Measurements from ENCODE around the gene SAFB2. TPM values are rescaled to one million over a fixed set of nuclear protein-coding genes. Genes with fewer than 3 reads are reported as not detected.
A peak's percentile ranks its signal among the peaks of the same experiment; 100 is the strongest.

SAFB2 gene
- polyA plus RNA-seq, 2 donors, result 27.5 to 43.7 TPM

- Histone ChIP-seq H3K4me3 (ENCODE audit: low read depth in 1 of 2, low read length in 2 of 2) (no peak overlapping the region), H3K9me3 (ENCODE audit: control insufficient read depth in 2 of 2, insufficient read depth in 1 of 2, low read depth in 1 of 2, low read length in 1 of 2) (no peaks in the 10 kb centered on the region), H3K36me3 (ENCODE audit: control insufficient read depth in 2 of 2, insufficient read depth in 2 of 2, low read length in 1 of 2) (peaks cover 14 to 55% of the 10 kb centered on the region in 2 donors), H3K27ac (ENCODE audit: low read depth in 2 of 2, low read length in 1 of 2) (no peak overlapping the region), H3K27me3 (ENCODE audit: control insufficient read depth in 1 of 2, insufficient read depth in 2 of 2, low read length in 2 of 2) (no peaks in the 10 kb centered on the region), H3K4me1 (ENCODE audit: control insufficient read depth in 2 of 2, insufficient read depth in 2 of 2, low read length in 1 of 2) (peaks cover 10 to 21% of the 10 kb centered on the region in 2 donors)
- WGBS, 2 donors, result 60 to 75% methylated on average over 10 of the region's 10 CpGs
These were observed 34.1 kb downstream of the SAFB2 start for GRCh38 chr19:5588441-5588840.

DNA sequence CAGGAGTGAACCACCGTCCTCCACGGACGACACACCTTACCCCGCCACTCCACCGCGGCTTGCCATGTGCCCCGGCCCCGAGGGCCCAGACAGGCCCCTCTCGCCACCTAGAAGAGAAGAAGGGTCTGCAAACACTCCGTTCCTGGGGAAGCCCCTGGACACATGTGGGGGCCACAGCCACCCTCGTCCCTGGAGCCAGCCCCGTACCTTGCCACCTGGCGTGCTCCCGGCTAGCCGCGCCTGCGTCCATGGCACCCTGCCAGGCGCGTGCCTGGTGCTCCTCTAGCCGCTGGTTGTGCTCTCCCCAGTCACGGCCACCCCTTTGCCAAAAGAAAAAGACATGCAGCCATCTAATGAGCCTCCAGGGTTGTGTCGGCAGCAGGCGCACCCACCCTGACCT, 34.9 kb downstream of the SAFB2 start:
- Histone ChIP-seq H3K4me1 (ENCODE audit: control insufficient read depth in 2 of 2, insufficient read depth in 2 of 2, low read length in 1 of 2) (peaks cover 10 to 21% of the 10 kb centered on the region in 2 donors), H3K9me3 (ENCODE audit: control insufficient read depth in 2 of 2, insufficient read depth in 1 of 2, low read depth in 1 of 2, low read length in 1 of 2) (no peaks in the 10 kb centered on the region), H3K27me3 (ENCODE audit: control insufficient read depth in 1 of 2, insufficient read depth in 2 of 2, low read length in 2 of 2) (no peaks in the 10 kb centered on the region), H3K4me3 (ENCODE audit: low read depth in 1 of 2, low read length in 2 of 2) (no peak overlapping the region), H3K36me3 (ENCODE audit: control insufficient read depth in 2 of 2, insufficient read depth in 2 of 2, low read length in 1 of 2) (peaks cover 9 to 53% of the 10 kb centered on the region in 2 donors), H3K27ac (ENCODE audit: low read depth in 2 of 2, low read length in 1 of 2) (no peak overlapping the region)
- WGBS, 2 donors, result 55 to 67% methylated on average over 23 of the region's 23 CpGs

- H3K27ac ChIP-seq (ENCODE audit: low read depth in 2 of 2, low read length in 1 of 2), result no peak overlapping the region
- H3K4me1 ChIP-seq (ENCODE audit: control insufficient read depth in 2 of 2, insufficient read depth in 2 of 2, low read length in 1 of 2), result peaks cover 10 to 21% of the 10 kb centered on the region in 2 donors
- H3K4me3 ChIP-seq (ENCODE audit: low read depth in 1 of 2, low read length in 2 of 2), result no peak overlapping the region
- H3K36me3 ChIP-seq (ENCODE audit: control insufficient read depth in 2 of 2, insufficient read depth in 2 of 2, low read length in 1 of 2), result peaks cover 4 to 51% of the 10 kb centered on the region in 2 donors
- no peaks in the 10 kb centered on the region for H3K9me3 ChIP-seq (ENCODE audit: control insufficient read depth in 2 of 2, insufficient read depth in 1 of 2, low read depth in 1 of 2, low read length in 1 of 2)
- H3K27me3 ChIP-seq (ENCODE audit: control insufficient read depth in 1 of 2, insufficient read depth in 2 of 2, low read length in 2 of 2), result no peaks in the 10 kb centered on the region
- WGBS, 2 donors, result 93 to 95% methylated on average over 16 of the region's 16 CpGs
These were observed 35.5 kb downstream of the SAFB2 start for GRCh38 chr19:5587071-5587455.

GRCh38 chr19:5586300-5587070, 36.1 kb downstream of the SAFB2 start:
- H3K27ac ChIP-seq (ENCODE audit: low read depth in 2 of 2, low read length in 1 of 2), result peak overlapping the region; percentile 22 to 81

GRCh38 chr19:5585461-5586299, 36.9 kb downstream of the SAFB2 start:
- peak overlapping the region; percentile 22 to 81 for H3K27ac ChIP-seq (ENCODE audit: low read depth in 2 of 2, low read length in 1 of 2)
- H3K27me3 ChIP-seq (ENCODE audit: control insufficient read depth in 1 of 2, insufficient read depth in 2 of 2, low read length in 2 of 2), result no peaks in the 10 kb centered on the region
- H3K9me3 ChIP-seq (ENCODE audit: control insufficient read depth in 2 of 2, insufficient read depth in 1 of 2, low read depth in 1 of 2, low read length in 1 of 2), result no peaks in the 10 kb centered on the region
- peaks cover 10 to 21% of the 10 kb centered on the region in 2 donors for H3K4me1 ChIP-seq (ENCODE audit: control insufficient read depth in 2 of 2, insufficient read depth in 2 of 2, low read length in 1 of 2)
- WGBS, 2 donors, result 28 to 38% methylated on average over 27 to 29 of the region's 29 CpGs
- no peak overlapping the region for H3K4me3 ChIP-seq (ENCODE audit: low read depth in 1 of 2, low read length in 2 of 2)
- H3K36me3 ChIP-seq (ENCODE audit: control insufficient read depth in 2 of 2, insufficient read depth in 2 of 2, low read length in 1 of 2), result peaks cover 4 to 44% of the 10 kb centered on the region in 2 donors

More at GRCh38 chr19:5586300-5587070, 36.1 kb downstream of the SAFB2 start:
- H3K27me3 ChIP-seq (ENCODE audit: control insufficient read depth in 1 of 2, insufficient read depth in 2 of 2, low read length in 2 of 2), result no peaks in the 10 kb centered on the region
- H3K36me3 ChIP-seq (ENCODE audit: control insufficient read depth in 2 of 2, insufficient read depth in 2 of 2, low read length in 1 of 2), result peaks cover 4 to 48% of the 10 kb centered on the region in 2 donors
- 60 to 72% methylated on average over 26 of the region's 26 CpGs for WGBS, 2 donors
- no peak overlapping the region for H3K4me3 ChIP-seq (ENCODE audit: low read depth in 1 of 2, low read length in 2 of 2)
- no peaks in the 10 kb centered on the region for H3K9me3 ChIP-seq (ENCODE audit: control insufficient read depth in 2 of 2, insufficient read depth in 1 of 2, low read depth in 1 of 2, low read length in 1 of 2)
- H3K4me1 ChIP-seq (ENCODE audit: control insufficient read depth in 2 of 2, insufficient read depth in 2 of 2, low read length in 1 of 2), result peaks cover 10 to 21% of the 10 kb centered on the region in 2 donors

GRCh38 chr19:5580161-5580571, 42.4 kb downstream of the SAFB2 start:
- Histone ChIP-seq H3K9me3 (ENCODE audit: control insufficient read depth in 2 of 2, insufficient read depth in 1 of 2, low read depth in 1 of 2, low read length in 1 of 2) (no peaks in the 10 kb centered on the region), H3K4me1 (ENCODE audit: control insufficient read depth in 2 of 2, insufficient read depth in 2 of 2, low read length in 1 of 2) (peaks cover 1 to 2% of the 10 kb centered on the region in 2 donors), H3K27me3 (ENCODE audit: control insufficient read depth in 1 of 2, insufficient read depth in 2 of 2, low read length in 2 of 2) (no peaks in the 10 kb centered on the region), H3K36me3 (ENCODE audit: control insufficient read depth in 2 of 2, insufficient read depth in 2 of 2, low read length in 1 of 2) (peaks cover 0 to 7% of the 10 kb centered on the region in 2 donors), H3K4me3 (ENCODE audit: low read depth in 1 of 2, low read length in 2 of 2) (no peak overlapping the region), H3K27ac (ENCODE audit: low read depth in 2 of 2, low read length in 1 of 2) (no peak overlapping the region)
- WGBS, 2 donors, result 66% methylated on average over 12 of the region's 12 CpGs

DNA sequence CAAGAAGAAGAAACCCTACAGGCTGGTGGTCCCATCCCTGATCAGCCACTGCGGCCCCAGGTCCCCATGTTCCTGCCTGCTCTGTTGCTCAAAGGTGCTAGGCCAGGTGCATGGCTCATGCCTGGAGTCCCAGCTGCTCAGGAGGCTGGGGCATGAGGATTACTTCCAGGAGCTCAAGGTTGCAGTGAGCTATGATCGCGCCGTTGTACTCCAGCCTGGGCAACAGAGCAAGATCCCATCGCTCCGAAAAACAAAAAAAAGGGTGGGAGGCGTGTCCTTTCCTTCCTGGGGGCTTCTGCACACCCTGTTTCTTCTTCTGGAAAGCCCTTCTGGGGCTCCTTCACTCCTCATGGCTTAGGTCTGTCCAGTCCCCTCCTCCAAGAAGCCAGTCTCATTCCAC, 42.9 kb downstream of the SAFB2 start:
- Histone ChIP-seq H3K27ac (ENCODE audit: low read depth in 2 of 2, low read length in 1 of 2) (no peak overlapping the region), H3K27me3 (ENCODE audit: control insufficient read depth in 1 of 2, insufficient read depth in 2 of 2, low read length in 2 of 2) (no peaks in the 10 kb centered on the region), H3K4me3 (ENCODE audit: low read depth in 1 of 2, low read length in 2 of 2) (no peak overlapping the region), H3K4me1 (ENCODE audit: control insufficient read depth in 2 of 2, insufficient read depth in 2 of 2, low read length in 1 of 2) (no peaks in the 10 kb centered on the region), H3K36me3 (ENCODE audit: control insufficient read depth in 2 of 2, insufficient read depth in 2 of 2, low read length in 1 of 2) (peaks cover 0 to 7% of the 10 kb centered on the region in 2 donors), H3K9me3 (ENCODE audit: control insufficient read depth in 2 of 2, insufficient read depth in 1 of 2, low read depth in 1 of 2, low read length in 1 of 2) (no peaks in the 10 kb centered on the region)
- WGBS, 2 donors, result 94 to 95% methylated on average over 7 of the region's 7 CpGs

- Histone ChIP-seq H3K36me3 (ENCODE audit: control insufficient read depth in 2 of 2, insufficient read depth in 2 of 2, low read length in 1 of 2) (peaks cover 0 to 7% of the 10 kb centered on the region in 2 donors), H3K27ac (ENCODE audit: low read depth in 2 of 2, low read length in 1 of 2) (no peak overlapping the region), H3K27me3 (ENCODE audit: control insufficient read depth in 1 of 2, insufficient read depth in 2 of 2, low read length in 2 of 2) (no peaks in the 10 kb centered on the region), H3K4me1 (ENCODE audit: control insufficient read depth in 2 of 2, insufficient read depth in 2 of 2, low read length in 1 of 2) (no peaks in the 10 kb centered on the region), H3K9me3 (ENCODE audit: control insufficient read depth in 2 of 2, insufficient read depth in 1 of 2, low read depth in 1 of 2, low read length in 1 of 2) (no peaks in the 10 kb centered on the region), H3K4me3 (ENCODE audit: low read depth in 1 of 2, low read length in 2 of 2) (no peak overlapping the region)
- WGBS, 2 donors, result 92 to 93% methylated on average over 6 of the region's 6 CpGs
These were observed 43.3 kb downstream of the SAFB2 start for GRCh38 chr19:5579286-5579685.

DNA sequence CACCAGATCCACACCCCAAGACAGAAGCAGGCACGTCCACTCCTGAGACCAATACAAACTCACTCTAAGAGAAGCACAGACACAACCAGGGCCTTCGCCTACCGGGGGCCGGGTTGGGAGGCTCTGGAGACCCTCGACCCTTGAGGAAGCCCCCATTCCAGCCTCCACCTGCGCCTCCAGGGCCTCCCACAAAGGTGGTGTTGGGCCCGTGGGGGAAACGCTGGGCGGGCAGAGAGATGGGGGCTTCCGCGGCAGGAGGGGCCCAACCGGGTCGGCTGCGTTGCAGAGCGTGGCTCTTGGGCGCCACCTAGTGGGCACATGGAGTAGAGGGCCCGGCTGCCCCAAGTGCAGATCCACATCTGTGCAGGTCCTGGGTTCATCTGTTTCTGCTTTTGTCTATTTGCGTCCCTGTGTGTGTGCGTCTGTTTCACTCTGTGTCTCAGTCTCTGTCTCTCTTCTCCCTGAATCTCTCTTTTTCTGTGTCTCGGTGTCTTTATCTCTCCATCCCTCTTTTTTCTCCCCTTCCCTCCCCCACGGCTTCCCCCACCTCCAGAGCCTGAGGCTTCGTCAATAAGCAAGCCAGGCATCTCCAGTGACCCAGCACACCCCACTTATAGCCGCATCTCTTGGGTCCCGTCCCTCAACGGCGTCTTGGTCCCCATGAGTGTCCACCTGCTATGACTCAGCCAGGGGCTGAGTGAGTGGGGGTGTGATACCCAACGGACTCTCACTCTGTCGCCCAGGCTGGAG, 44.3 kb downstream of the SAFB2 start:
- 17 to 22% methylated on average over 28 of the region's 28 CpGs for WGBS, 2 donors
- H3K4me1 ChIP-seq (ENCODE audit: control insufficient read depth in 2 of 2, insufficient read depth in 2 of 2, low read length in 1 of 2), result no peaks in the 10 kb centered on the region
- H3K36me3 ChIP-seq (ENCODE audit: control insufficient read depth in 2 of 2, insufficient read depth in 2 of 2, low read length in 1 of 2), result peaks cover 0 to 7% of the 10 kb centered on the region in 2 donors
- H3K27ac ChIP-seq (ENCODE audit: low read depth in 2 of 2, low read length in 1 of 2), result peak overlapping the region; percentile 69 to 94
- peak overlapping the region; percentile 13 to 31 for H3K4me3 ChIP-seq (ENCODE audit: low read depth in 1 of 2, low read length in 2 of 2)
- H3K27me3 ChIP-seq (ENCODE audit: control insufficient read depth in 1 of 2, insufficient read depth in 2 of 2, low read length in 2 of 2), result no peaks in the 10 kb centered on the region
- H3K9me3 ChIP-seq (ENCODE audit: control insufficient read depth in 2 of 2, insufficient read depth in 1 of 2, low read depth in 1 of 2, low read length in 1 of 2), result no peaks in the 10 kb centered on the region
